ENCODE data around the gene CCDC60.

DNA sequence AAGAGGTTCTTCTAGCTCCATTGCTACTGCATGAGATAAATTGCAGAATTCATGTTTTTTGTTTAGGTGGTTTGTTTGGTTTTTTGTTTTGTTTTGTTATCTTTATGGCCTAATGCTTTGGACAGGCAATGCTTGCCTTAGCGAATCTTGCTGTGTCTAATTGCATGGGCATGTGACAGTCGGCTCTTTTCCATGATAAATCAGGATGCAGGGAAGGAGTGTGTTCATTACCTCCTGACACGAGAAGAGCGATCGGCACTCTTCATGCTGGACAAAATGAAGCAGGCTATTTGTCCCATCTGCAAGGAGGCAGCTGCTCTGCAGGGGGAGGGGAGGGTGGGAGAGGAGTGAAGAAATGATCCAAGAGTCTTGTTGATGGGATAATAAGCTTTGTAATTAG, 6.5 kb downstream of the CCDC60 start:
- TF ChIP-seq, protein P1, sequence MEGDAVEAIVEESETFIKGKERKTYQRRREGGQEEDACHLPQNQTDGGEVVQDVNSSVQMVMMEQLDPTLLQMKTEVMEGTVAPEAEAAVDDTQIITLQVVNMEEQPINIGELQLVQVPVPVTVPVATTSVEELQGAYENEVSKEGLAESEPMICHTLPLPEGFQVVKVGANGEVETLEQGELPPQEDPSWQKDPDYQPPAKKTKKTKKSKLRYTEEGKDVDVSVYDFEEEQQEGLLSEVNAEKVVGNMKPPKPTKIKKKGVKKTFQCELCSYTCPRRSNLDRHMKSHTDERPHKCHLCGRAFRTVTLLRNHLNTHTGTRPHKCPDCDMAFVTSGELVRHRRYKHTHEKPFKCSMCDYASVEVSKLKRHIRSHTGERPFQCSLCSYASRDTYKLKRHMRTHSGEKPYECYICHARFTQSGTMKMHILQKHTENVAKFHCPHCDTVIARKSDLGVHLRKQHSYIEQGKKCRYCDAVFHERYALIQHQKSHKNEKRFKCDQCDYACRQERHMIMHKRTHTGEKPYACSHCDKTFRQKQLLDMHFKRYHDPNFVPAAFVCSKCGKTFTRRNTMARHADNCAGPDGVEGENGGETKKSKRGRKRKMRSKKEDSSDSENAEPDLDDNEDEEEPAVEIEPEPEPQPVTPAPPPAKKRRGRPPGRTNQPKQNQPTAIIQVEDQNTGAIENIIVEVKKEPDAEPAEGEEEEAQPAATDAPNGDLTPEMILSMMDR (IDR thresholded peaks at IDR 0.05), result no peak
- TF ChIP-seq POLR2A (IDR thresholded peaks at IDR 0.05), result no peak

Measured in lower leg skin (tissue), 3 donors.